GM21825 (cell line): Measurements from ENCODE around the gene SKP1.

Experiments
- ATAC-seq: cut with Tn5 transposase; IDR thresholded peaks from one replicate; pipeline ENCODE4 v1.9.1; 2021; ENCODE audit warnings: mild to moderate bottlenecking, moderate library complexity; ENCODE audit not compliant: unreplicated experiment

SKP1 gene

DNA sequence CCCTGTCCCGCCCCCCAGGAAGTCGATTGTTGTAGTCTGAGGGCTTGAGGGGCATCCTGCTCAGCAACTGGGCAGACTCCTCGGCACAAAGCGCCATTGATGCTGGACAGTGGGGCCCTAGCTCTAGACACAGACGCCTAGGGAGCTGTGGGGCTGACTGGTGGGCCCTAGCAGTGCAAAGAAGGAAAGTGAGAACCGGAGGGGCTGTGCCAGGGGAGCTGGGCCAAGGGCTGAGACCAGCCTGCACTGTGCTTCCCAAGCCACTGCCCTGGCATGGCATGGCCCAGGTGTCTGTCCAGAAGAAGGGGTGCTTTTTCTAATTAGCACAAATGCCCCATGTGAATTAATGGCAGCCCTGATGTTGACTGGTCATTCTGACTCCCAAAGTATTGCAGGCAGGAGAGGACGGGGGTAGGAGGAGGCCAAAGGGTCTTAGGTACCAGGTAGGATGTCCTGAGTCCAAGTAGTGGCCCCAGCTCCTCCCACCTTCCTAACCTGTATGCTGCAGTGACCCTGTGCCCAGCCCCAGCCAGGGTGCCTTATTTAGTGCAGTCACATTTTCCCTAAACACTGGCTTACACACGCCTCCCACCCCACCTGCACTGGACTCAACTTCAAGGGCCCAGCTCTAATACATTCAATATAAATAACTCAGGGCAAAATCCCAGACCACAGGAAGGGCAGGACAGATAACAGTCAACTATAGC, 46.4 kb downstream of the SKP1 start:
- ATAC-seq: no peak

DNA sequence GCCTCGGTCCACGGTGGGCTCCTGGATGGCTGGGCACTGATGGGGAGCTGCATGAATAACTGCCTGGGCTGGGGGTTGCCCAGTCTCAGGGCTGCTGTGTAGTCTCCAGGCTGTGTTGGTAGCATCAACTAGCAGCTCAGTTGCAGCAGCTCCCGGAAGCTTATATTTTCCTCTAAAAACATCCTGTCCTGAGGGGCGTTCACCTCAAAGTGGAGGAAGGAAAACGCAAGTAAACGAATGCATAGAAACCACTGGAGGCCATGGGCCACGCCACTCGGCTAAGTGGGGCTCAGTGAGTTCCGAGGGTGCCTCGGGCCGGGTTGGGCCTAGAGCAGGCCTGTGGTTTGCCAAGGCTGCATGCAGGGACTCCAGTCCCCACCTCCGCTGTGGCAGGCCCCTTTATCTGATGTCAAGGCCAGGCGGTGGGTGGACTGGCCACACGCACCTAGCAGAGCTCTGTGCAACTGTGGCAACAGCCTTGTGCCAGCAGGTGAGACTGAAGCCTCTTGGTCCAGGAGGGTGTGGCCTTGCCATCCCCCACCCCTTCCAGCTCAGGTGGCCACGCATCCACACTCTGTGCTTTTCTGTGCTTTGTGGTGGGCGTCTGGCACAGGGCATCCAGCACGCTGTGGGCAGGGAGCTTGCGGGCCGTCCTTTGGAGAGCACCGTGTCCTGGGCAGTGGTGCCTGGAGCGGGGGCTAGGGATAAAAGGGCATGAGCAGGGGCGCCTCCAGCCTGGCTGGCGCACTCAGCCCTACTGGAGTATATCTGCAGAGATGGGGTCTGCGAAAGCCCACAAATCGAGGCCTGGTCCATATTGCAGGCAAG, 47.1 kb downstream of the SKP1 start:
- no peak for ATAC-seq

GRCh38 chr5:134128648-134128995, 48.1 kb downstream of the SKP1 start:
- ATAC-seq: no peak

DNA sequence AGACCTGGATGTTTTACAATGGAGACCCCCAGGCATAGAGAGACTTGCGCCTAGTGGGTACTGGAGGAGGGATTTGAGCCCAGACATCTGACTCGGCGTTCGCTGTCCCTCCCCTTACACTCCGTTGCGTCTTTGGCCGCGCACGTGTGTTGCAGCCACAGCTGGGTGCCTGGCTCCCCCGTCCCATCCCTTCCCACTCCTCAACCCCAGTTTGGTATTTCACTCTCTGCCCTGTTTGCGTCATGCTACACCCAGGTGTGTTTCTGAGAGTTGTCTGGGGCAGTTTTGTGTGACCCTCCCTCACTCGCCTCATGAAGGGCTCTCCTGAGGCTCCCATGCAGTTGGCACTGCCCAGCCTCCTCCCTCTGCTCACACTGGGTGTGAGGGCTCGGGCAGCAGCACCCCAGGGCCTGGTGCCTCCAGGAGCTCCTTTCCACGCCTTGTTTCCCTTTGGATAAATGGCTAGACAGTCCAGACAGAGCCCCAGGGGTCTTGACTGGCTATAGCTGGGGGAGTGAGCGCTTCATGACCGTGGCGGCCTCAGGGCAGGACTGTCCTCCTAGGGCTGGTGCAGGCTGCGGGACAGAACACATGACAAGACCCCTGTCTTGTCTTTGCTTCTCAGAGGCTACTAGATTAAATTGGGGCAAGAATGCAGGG, 48.6 kb downstream of the SKP1 start:
- ATAC-seq: no peak

DNA sequence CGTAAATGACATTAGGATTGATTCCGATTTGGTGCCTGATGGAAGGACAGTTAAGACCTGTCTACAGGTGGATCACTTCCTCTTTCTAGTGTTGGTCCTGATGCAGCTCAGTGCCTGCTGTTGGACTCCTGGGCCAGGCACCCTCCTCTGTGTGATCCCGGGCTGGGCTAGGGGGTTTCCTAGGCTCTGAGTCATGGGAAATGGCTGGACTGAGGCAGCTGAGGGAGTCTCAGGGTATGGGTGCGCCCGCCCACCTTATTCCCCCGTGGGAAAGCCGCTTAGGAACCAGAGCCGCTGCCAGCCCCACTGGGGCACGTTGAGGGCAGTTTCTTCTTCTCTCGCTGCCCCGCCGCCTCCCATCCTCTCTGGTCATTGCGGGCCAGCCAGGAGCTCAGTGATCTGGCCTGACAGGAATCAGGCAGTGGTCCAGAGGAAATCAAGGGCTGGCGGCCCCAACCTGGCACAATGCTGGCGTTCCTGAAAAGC, 49.3 kb downstream of the SKP1 start:
- no peak for ATAC-seq

- ATAC-seq: no peak
These were observed 51.4 kb downstream of the SKP1 start for GRCh38 chr5:134125039-134126015.

GRCh38 chr5:134124289-134125038, 52.3 kb downstream of the SKP1 start:
- ATAC-seq: no peak

DNA sequence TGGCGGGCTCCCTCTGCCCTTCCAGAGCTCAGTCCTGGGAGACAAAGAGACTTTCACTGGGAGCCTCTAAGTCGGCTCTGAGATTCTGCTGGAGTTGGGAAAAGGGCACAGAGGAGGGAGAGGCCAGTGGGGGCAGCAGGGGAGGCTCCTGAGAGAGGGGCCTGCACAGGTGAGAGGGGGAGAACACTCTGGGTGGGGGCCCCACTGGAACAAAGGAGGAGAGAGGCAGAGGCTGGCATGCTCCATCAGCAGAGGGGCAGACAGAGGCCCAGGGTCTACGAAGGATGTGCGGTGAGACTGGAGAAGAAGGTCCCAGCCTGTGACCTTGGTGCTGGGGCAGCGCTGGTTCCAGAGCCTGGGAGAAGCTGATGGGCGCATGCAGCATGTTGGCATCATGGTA, 53.4 kb downstream of the SKP1 start:
- no peak for ATAC-seq

DNA sequence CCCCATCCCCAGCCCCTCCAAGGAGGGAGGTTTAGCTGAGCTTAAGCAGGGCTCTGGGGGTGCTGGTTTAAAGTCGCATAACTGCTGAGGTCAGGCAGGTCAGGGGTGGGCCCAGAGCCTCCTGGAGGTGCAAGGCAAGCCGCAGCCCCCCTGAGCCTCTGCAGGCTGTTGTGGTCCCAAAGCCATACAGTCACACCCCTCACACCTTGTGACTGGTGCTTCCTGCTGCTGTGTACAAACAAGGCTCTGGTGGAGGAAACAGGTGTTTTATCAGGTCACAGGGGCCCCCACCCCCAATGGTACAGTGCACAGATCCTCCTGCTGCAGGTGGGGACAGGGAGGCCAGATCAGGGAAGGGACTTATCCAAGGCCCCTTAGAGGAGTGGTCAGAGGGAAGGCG, 54.2 kb downstream of the SKP1 start:
- no peak for ATAC-seq

- no peak for ATAC-seq
These were observed 56.2 kb downstream of the SKP1 start for GRCh38 chr5:134120386-134121138.

GRCh38 chr5:134119720-134120119, 57.0 kb downstream of the SKP1 start:
- no peak for ATAC-seq

DNA sequence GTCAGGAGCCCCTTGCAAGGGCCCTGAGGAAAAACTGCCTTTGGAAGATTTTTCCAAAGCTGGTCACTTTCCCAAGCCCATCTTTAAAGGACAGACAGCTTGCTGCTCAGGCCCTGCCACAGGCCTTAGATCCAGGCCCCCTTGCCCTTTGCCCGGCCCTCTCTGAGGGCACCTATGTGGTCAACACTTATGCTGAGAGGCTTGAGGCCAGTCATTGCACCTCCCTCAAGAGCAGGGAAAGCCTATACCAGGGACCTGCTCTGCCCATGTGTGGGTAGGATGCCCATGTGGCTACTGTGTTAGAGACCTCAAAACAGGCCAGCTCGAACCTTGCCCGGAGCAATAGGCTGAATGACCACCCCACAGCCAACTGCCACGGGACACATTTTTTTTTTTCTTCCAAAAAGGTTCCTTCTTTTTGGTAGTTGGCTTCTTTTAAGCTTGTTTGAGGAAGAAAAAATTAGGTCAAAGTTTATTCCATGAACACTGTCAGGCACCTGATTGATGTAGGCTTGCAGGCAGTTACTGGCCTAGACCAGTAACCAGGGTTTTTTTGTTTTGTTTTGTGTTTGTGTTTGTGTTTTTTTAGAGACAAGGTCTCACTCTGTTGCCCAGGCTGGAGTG, 58.4 kb downstream of the SKP1 start:
- no peak for ATAC-seq

- no peak for ATAC-seq
These were observed 59.7 kb downstream of the SKP1 start for GRCh38 chr5:134116789-134117761.

- ATAC-seq: no peak
These were observed 60.5 kb downstream of the SKP1 start for GRCh38 chr5:134116286-134116685.

- ATAC-seq: no peak
These were observed 61.0 kb downstream of the SKP1 start for GRCh38 chr5:134115806-134116175.

- ATAC-seq: peak; percentile 7
These were observed 61.6 kb downstream of the SKP1 start for GRCh38 chr5:134114886-134115805.
